DLD1 (cell line): ENCODE results near the gene CDPF1.
"Not testable (repeated sequence)": the region's sequence is repeated elsewhere in the genome, so short reads cannot be mapped to it uniquely, and the experiment has no call there.

Source experiments
- in situ Hi-C: cut with HindIII; loops from 2 replicates; pipeline ENCODE4 v1.10.0; 2017; ENCODE audit warnings: low sequenced_read_pairs

The CDPF1 gene

DNA sequence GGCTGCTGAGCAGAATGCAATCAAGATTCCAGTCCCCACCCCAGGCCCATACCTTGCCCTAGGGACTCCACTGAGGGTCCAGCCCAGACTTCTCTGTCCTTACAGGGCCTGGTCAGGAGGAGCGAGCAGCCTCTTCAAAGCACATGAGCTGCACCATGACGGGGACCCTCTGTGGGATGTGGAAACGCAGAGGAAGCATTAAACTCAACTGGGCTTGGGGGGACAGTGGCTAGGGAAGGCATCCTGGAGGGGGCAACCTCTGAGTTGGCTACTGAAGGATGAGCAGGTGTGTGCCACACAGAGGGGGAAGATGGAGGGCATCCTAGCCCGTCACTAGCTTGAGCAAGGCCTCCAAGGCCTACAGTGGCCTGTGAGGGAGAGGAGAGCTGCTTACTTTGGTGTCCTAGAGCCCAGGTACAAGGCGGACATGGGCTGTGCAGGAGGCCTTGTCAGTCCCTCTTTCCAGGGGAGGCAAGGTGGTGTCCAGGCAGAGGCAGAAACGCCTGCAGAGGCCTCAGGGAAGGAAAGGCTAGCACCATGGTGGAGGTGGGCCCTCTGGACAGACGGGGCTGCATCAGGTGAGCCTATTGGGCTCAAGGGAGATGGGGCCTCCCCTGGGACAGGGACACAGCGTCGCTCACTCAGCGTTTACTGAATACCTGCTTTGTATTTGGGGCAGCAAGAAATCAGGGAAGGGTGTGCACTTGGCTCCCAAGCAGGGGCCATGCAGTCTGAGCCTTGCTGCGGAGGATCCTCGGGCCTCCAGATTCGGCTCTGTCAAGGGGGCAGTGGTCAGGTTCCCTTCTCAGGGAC lies 32.0 kb upstream of the CDPF1 start:
- in situ Hi-C loops: no loop called here

DNA sequence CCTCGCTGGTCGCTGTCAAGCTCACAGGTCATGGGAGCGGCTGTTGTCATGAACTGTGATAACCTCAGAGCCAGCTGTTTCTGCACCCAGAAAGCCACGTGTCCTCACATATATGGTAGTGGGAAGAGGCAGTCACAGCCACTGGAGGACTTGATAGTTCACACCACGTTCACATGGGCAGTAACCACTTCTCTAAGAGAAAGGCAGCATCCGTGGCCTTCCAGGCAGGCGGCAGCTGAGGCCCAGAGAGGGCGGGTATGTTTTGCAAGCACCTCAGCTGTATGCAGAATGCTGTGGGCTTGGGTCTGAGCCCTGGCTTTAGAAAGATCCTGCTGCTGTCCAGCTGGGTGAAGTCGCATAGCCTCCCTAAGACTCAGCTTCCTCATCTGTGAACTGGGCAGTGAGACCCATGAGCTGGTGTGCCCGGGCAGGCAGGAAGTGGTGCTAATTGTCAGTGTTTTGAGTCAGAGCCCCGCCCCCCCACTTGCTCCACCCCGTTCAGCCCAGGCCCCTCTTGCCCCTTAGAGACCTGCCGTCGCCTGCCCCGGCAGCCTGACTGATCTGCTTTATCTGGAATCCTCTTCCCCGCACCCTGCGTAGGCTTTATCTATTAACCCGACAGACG lies 31.0 kb upstream of the CDPF1 start:
- in situ Hi-C loops: no loop called here

DNA sequence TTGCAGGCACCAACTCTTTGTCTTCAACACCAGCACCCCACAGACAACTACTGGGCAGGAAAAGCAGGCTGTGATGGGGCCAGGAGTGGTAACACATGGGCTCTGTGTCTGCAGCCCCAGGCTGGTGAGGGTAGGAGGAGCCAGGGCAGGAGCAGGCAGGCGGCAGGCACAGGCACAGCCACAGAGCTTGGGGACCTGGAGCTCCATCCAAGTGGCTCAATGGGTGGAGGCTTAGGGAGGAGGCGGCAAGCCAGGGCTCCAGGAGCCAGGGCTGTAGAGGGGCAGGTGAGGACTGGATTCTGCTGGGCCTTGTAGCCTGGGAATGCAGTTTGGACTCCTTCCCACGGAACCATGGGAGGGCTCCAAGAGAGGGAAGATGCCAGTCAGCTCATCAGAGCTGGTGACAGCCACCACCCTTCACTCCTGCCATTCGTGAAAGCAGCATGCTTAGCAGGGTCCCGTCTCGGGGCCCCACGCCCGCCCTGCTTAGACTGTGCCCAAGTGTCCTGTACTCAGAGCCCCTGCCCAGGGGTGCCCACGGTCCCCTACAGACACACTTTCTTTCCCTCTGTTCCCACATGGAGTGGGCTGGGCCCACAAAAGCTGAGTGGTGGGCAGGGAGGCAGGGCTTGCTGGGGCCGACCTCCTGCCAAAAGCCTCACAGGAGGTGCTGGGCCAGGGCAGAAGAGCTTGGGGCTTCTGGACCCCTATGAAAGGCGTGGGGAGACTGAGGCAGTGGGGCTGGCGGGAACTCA lies 30.1 kb upstream of the CDPF1 start:
- in situ Hi-C loops: no loop called here

DNA sequence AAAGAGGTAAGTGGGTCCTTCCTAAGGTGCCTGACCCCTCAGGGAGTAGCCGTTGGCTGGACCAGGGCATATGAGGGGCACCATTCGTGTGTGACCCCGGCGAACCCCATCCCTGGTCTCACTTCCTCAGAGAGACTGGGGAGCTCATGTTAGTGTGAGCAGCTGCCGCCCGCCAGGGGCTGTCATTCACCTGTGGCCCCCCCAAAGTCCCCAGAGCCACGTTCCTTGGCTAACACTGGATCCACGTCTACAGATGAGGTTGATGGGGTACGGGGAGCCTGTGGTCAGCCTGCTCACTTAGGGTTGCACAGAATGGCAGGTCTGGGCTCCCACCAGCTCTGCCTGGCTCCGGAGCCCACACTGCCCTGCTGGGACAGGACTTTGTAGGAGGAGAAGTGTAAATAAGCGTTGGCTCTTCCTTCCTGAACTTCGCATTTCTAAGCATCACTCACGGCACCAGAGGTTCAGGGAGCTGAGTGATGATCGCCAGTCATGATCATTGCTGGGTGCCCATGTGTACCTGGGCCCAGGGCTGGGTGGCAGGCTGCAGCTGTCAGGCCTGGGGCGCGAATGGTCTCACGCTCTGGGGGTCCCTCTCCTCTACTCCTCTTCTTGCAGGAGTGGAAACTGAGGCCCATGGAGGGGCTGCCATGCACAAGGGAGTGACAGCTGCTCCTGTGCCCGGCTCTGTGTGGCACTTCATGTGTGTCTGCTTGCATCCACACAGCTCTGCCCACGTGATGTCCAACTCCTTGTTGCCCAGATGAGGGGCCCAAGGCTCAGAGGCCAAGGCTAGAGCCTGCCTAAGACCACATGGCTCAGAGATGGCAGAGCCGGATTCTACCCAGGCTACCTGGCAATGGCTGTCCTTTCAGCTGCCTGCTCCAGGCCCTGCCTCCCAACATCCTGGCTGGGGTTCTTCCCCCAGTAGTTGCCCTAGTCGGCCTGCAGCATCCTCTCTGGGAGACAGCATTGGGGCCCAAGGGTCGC lies 28.9 kb upstream of the CDPF1 start:
- in situ Hi-C loops: no loop called here

DNA sequence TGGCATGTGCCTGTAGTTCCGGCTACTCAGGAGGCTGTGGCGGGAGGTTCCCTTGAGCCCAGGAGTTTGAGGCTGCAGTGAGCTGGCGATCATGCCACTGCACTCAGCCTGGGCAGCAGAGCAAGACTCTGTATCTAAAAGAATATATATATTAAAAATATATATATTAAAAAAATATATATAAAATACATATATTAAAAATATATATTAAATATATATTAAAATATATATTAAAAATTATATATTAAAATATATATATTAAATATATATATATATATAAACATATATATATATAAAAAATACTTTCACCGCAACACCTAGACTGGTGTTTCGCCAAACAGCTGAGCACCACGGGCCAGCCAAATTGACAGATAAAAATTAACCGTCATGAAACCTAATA lies 26.5 kb upstream of the CDPF1 start:
- in situ Hi-C loops: no loop called here

DNA sequence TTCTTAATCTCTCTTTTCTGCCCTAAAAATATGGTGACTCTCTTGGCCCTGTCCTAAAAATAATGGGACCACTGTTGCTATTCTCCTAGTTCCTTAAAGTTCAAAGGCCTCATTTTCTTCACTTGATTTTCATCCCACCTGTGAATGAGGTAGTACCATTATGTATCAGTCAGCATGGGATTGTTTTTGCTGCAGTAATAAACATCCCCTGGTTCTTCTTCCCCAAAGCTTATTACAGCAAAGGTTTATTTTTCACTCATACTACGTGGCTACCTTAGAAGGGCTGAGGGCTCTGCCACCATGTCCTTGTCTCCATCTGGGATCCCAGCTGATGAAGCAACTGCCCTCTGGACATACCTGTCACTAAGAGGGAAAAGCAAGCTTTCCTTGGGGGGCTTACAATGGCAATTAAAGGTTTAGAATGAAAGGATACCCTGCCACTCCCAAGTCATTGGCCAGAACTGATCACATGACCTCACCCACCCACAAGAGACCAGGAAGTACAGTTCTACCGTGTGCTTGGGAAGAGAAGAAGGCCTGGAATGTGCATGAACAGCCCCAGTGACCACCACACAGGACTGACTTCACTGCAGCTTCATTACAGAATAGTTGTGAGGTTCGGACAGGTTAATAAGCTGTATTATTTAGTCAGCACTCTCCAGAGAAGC lies 25.5 kb upstream of the CDPF1 start:
- in situ Hi-C loops: no loop called here

DNA sequence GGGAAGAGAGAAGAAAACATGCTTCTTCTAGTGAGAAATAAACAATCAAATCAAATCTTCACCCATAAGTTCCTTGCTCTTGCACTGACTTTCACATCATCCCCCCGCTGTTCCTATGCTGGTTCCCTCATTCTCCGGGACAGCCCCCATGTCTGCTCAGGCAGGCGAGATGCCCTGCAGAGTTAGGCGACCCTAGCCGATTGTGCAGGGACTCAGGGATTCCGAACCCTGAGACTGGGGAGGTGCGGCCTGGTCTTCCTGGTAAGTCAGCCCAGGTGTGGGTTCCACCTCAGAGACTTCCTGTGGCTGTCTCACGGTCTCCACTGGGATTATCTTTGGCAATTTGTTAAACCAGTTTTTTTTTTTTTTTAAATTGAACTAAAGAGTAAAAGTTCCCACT lies 24.3 kb upstream of the CDPF1 start:
- in situ Hi-C loops: loop anchor here (5.0 kb wide), 1 partner anchor 127 kb away; no protein-coding TSS in a partner anchor

DNA sequence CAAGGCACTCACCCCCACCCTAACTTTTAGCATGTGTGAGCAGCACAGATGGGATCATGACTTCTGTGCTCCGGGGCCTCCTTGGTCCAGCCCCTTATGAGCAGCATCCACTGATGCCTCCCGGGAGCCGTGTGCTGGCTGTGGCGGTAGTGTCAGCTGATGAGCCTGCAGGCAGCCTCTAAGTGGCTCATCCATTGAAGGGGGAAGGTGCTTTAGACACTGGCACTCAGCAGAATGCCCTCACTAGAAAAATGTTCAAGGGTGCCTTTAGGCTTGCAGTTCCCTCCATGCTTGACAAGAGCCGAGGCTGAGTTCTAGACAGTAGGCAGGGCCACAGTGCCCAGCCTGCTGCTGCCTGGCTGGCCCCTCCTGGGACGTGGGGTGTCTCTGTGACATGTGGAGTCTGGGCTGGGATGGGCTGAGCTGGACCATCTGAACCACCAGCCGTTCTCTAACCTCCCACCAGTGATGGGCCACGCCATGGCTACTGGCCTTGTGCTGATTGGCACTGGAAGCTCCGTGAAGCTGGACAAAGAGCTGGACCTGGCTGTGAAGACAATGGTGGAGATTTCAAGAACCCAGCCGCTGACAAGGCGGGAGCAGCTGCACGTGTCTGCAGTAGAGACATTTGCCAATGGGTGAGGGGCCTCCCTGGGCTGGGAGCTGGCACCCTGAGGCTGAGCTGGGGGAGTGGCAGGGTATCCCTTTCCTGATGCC lies 23.5 kb upstream of the CDPF1 start:
- in situ Hi-C loops: loop anchor here (5.0 kb wide), 1 partner anchor 126 kb away; no protein-coding TSS in a partner anchor

DNA sequence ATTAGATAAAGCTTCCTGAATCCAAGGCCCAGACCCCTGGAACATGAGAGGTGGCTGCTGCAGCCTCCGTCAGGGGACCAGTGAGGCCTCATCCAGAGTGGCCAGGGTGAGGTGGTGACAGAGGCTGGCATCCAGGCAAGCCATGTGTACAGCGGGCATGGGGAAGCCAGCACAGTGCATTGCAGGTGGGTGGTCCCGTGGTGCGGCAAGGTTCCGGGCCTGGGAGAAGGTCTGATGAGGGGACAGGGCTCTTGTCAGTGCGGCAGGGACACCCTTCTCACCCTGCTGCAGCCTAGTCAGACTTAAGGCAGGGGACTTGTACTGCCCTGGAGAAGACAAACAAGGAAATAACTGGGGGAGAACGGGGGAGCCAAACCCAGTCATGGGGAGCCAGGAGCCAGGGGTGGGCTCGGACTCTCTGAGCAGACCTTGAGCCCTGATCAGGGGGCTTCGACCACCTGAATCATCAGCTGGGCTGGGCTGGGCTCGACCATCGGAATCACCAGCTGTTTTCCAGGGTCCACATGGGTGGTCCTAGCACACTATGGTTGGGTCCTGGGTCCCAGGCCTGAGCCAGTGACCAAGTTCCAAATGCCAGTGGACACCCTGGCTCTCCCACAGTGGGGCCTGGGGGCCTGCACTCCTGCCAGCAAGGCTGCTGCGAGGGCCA lies 22.8 kb upstream of the CDPF1 start:
- in situ Hi-C loops: loop anchor here (5.0 kb wide), 1 partner anchor 126 kb away; no protein-coding TSS in a partner anchor

DNA sequence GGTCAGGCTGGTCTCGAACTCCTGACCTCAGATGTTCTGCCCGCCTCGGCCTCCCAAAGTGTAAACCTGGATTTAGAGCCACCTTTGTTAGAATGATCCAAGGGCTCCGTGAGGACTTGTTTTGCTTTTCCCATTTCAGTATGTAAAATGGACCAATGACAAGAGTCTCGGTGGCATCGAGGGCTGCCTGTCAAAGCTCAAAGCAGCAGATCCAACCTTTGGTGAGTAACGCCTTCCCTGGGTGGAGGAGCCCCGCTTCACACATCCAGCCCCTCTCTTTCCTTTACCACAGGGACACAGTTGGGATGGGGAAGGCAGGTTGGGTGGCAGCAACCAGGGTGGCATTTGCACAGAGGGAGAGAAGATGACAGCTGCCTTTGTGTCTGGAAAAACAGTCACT lies 22.1 kb upstream of the CDPF1 start:
- in situ Hi-C loops: loop anchor here (5.0 kb wide), 1 partner anchor 125 kb away; no protein-coding TSS in a partner anchor

DNA sequence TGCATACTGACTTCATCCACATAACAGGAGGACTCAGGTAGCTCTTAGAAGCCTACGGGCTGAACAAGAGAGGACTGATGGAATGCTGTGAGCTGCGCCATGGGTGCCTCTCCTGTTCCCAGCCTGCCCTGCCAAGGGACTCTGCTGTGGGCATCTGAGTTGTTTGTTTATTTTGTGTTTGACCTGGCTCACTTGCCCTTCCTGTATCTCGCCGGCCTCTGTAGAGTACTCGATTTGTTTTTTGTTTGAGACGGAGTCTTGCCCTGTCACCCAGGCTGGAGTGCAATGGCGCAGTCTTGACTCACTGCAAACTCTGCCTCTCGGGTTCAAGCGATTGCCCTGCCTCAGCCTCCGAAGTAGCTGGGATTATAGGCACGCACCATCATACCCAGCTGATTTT lies 19.5 kb upstream of the CDPF1 start:
- in situ Hi-C loops: no loop called here

DNA sequence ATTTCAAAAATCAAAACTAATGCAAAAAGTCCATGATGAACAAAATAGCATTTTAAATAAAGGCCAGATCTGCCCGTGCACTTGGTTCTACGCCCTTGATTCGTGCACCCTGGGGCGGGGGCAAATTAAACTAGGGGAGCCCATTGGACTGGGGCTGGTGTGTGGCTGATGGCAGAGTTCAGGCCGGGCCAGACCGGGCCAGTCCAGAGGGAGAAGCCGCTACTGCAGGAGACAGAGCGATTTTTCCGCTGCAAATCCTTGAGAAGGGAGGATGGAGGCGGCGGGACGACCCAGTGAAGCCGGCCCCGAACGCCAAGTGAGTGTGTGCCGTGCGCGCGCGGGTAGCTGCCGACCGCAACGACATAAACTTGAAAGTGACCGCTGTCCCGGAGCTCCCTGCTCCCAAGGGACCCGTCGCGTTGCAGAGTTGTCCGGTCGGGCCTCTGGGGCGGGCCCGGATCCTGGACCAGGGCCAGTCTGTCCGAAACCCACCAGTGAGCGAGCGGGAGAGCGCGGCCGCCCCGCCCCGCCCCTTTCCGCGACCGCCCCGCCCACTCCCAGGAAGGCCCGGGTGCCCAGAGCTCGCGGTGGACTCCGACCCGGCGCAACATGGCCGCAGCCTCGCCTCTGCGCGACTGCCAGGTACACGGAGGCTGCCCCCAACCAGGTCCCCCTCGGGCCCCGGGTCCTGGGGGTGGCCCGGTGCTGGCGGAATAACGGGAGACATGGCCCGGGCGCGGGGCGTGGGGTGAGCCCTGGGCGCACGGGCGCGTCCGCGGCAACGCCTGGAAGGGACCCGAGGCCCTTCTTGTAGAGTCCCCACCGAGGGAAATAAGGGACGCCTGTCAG lies 17.6 kb upstream of the CDPF1 start, which contains the start of gene TTC38:
Gene TTC38 (plus strand): TSS at position 578 of the 849 bp plus-strand sequence. CDS start 32 bp downstream, at position 610.
- in situ Hi-C loops: no loop called here

DNA sequence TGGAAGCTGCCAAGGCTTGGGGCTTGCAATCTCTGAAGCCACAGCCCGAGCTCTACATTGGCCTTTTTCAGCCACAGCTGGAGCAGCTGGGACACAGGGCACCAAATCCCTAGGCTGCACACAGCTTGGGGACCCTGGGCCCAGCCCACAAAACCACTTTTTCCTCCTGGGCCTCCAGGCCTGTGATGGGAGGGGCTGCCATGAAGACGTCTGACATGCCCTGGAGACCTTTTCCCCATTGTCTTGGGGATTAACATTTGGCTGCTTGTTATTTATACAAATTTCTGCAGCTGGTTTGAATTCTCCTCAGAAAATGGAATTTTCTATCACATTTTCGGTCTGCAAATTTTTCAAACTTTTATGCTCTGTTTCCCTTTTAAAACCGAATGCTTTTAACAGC lies 15.5 kb upstream of the CDPF1 start:
- in situ Hi-C loops: not testable (repeated sequence)

DNA sequence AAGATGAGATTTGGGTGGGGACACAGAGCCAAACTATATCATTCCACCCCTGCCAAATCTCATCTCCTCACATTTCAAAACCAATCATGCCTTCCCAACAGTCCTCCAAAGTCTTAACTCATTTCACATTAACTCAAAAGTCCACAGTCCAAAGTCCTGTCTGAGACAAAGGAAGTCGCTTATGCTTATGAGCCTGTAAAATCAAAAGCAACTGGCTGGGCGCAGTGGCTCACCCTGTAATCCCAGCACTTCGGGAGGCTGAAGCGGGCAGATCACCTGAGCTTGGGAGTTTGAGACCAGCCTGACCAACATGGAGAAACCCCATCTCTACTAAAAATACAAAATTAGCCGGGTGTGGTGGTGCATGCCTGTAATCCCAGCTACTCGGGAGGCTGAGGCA lies 14.4 kb upstream of the CDPF1 start:
- in situ Hi-C loops: not testable (repeated sequence)

DNA sequence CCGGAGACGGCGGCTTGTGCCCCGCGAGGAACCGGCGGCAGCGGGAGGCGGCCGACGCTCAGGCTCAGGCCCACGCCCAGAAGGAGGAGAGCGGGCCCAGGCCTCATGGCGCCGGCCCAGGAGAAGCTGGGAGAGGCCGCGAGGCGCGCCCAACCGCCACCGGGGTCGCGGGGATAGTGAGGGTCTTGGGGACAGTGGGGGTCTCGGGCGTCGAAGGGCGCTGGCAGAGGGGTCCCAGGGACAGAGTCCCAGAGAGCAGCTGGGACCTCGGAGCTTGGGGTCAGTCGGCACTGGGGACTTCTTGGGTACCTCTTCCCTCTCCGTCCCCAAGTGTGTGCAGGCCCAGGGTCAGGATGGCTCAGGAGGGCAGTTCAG lies 13.1 kb upstream of the CDPF1 start, which contains the start of gene PKDREJ:
Gene PKDREJ (minus strand): TSS at position 128 of the 375 bp plus-strand sequence. CDS start 21 bp downstream, at position 107.
- in situ Hi-C loops: no loop called here

DNA sequence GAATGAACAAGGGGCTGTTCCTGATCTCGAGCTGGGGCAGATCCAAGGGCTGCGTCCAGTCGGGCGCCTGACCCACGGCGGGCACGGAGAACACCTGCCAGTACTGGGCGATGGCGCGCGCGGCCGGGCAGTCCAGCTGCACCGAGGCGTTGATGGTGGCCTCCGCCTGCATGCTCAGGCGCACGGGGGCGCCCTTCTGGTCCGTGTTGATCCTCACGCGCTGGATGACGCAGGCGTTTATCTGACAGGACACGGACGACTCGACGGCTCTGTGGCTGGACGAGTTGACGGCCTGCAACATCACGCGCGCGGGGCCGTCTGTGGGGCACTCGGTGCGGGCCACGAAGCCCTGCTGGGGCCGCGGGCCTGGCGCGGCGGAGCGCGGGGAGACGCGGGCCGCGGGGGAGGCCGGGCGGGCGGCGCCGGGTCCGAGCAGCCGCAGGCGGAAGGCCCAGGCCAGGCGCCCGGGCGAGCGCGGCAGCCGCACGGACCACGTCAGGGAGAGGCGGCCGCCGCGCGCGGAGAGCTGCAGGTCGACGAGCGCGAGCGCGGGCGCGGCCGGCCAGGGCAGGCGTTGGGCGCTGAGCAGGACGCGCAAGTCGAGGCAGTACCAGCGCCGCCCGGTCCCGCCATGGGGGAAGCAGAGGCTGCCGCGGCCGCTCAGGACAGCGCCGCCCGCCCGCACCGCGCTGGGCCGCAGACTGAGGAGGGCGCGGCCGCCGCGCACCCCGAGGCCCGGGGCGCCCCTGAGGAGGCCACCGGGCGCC lies 12.5 kb upstream of the CDPF1 start:
- in situ Hi-C loops: no loop called here

DNA sequence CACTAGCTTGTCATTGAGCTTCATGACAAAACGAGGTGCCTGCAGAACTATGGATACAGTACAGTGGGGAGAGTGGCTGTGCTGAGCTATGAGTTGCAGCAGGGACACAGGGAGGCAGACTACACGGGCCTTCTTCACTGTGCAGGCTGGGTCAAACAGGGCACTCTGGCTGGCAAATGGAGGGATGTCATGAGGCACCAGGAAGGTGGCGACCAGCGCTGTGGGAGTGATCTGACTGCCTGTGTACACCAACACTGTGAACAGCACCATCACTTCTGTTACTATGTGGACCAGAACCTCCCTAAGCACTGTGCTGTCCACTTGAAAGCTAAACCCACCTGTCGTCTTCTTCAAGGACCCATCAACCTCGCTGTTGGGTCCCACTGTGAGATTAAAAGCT lies 9.9 kb upstream of the CDPF1 start:
- in situ Hi-C loops: no loop called here
